GM19035 (cell line): ENCODE data around the gene HOXD4.

Experiments
- ATAC-seq: cut with Tn5 transposase; IDR thresholded peaks from one replicate; pipeline ENCODE4 v1.9.1; 2021; ENCODE audit not compliant: unreplicated experiment

HOXD4 gene

GRCh38 chr2:176170602-176171305, 19.4 kb downstream of the HOXD4 start:
- ATAC-seq: no peak

GRCh38 chr2:176171351-176172006, 20.1 kb downstream of the HOXD4 start:
- ATAC-seq: no peak

GRCh38 chr2:176172007-176172894, 20.9 kb downstream of the HOXD4 start:
- no peak for ATAC-seq

- no peak for ATAC-seq
Observed at GRCh38 chr2:176172895-176173566, 21.7 kb downstream of the HOXD4 start.

- no peak for ATAC-seq
Observed at GRCh38 chr2:176173567-176174381, 22.4 kb downstream of the HOXD4 start.

GRCh38 chr2:176174382-176174823, 23.1 kb downstream of the HOXD4 start:
- no peak for ATAC-seq

- no peak for ATAC-seq
Observed at GRCh38 chr2:176174824-176175708, 23.7 kb downstream of the HOXD4 start.

- no peak for ATAC-seq
Observed at GRCh38 chr2:176175709-176176607, 24.6 kb downstream of the HOXD4 start.

GRCh38 chr2:176177580-176178037, 26.3 kb downstream of the HOXD4 start:
- no peak for ATAC-seq

- ATAC-seq: no peak
Observed at GRCh38 chr2:176178038-176178756, 26.8 kb downstream of the HOXD4 start.

GRCh38 chr2:176178757-176179295, 27.5 kb downstream of the HOXD4 start:
- ATAC-seq: no peak

- no peak for ATAC-seq
Observed at GRCh38 chr2:176181551-176181950, 30.2 kb downstream of the HOXD4 start.

GRCh38 chr2:176182671-176183070, 31.3 kb downstream of the HOXD4 start:
- no peak for ATAC-seq

GRCh38 chr2:176184749-176185148, 33.4 kb downstream of the HOXD4 start:
- no peak for ATAC-seq

- no peak for ATAC-seq
Observed at GRCh38 chr2:176186024-176186423, 34.7 kb downstream of the HOXD4 start.

GRCh38 chr2:176187200-176187898, 36.0 kb downstream of the HOXD4 start:
- no peak for ATAC-seq
